PC-9 (cell line): Measurements from ENCODE around the gene PCDHGA8. TPM values are rescaled to one million over a fixed set of nuclear protein-coding genes. Genes with fewer than 3 reads are reported as not detected.

Source experiments
- BruUV-seq: library from RNA; stranded (reverse); fragments of 400-500 nt; replicated peaks from 2 replicates; lab custom pipeline; 2021; lab: Mats Ljungman, UMichigan
- CTCF ChIA-PET: fragments of 300-600 bp; sonication (Branson Sonifier 250); formaldehyde crosslinking; loops from one replicate; lab custom pipeline; 2022; ENCODE audit warnings: antibody characterized with exemption; lab: Charles Lee
- POLR2A ChIA-PET: fragments of 300-600 bp; sonication (Branson Sonifier 250); formaldehyde crosslinking; loops from one replicate; lab custom pipeline; 2022; ENCODE audit warnings: antibody characterized with exemption; ENCODE audit not compliant: unreplicated experiment; lab: Charles Lee
- DNase-seq, 2 experiments: peaks; one replicate each; pipeline versions ENCODE4 v3.0.0 to v3.0.0-alpha.2; 2015 to 2022; ENCODE audit warnings: mixed read lengths in 1 of 2
- H2AFZ ChIP-seq: fragments of 200-600 bp; sonication (generic); 2 replicates; pipeline ENCODE4 v1.8.1; 2017; ENCODE audit warnings: antibody characterized with exemption
- H3F3A ChIP-seq: fragments of 200-600 bp; sonication (generic); 2 replicates; pipeline ENCODE4 v1.8.1; 2017; ENCODE audit warnings: antibody characterized with exemption, mild to moderate bottlenecking, low read depth; ENCODE audit not compliant: insufficient read depth
- H3K27ac ChIP-seq: fragments of 200-600 bp; sonication (generic); 2 replicates; pipeline ENCODE4 v1.6.1; 2016; ENCODE audit warnings: mixed run types
- H3K27me3 ChIP-seq: fragments of 200-600 bp; sonication (generic); 2 replicates; pipeline ENCODE4 v1.6.1; 2016; ENCODE audit warnings: low read depth, mixed run types; ENCODE audit not compliant: insufficient read depth
- H3K36me3 ChIP-seq: fragments of 200-600 bp; sonication (generic); 2 replicates; pipeline ENCODE4 v1.6.1; 2016; ENCODE audit warnings: low read depth, mixed run types
- H3K4me1 ChIP-seq: fragments of 200-600 bp; sonication (generic); replicated peaks from 2 replicates; pipeline ENCODE4 v1.6.1; 2016; ENCODE audit warnings: mixed run types; ENCODE audit not compliant: insufficient read depth
- H3K4me2 ChIP-seq: fragments of 200-600 bp; sonication (generic); 2 replicates; pipeline ENCODE4 v1.6.1; 2017; ENCODE audit warnings: mixed run types
- H3K4me3 ChIP-seq: fragments of 200-600 bp; sonication (generic); 2 replicates; pipeline ENCODE4 v1.6.1; 2016; ENCODE audit warnings: mixed run types
- H3K79me2 ChIP-seq: fragments of 200-600 bp; sonication (generic); 2 replicates; pipeline ENCODE4 v1.6.1; 2017; ENCODE audit warnings: low read depth, mixed run types
- H3K9me2 ChIP-seq: fragments of 200-600 bp; sonication (generic); 2 replicates; pipeline ENCODE4 v1.8.1; 2017; ENCODE audit warnings: mild to moderate bottlenecking; ENCODE audit not compliant: insufficient read depth
- H3K9me3 ChIP-seq: fragments of 200-600 bp; sonication (generic); 2 replicates; pipeline ENCODE4 v1.8.1; 2016; ENCODE audit warnings: low read depth; ENCODE audit not compliant: insufficient read depth
- H4K20me1 ChIP-seq: fragments of 200-600 bp; sonication (generic); 2 replicates; pipeline ENCODE4 v1.8.1; 2017; ENCODE audit not compliant: insufficient read depth
- EZH2 ChIP-seq: fragments of 200-600 bp; sonication (generic); IDR thresholded peaks from 2 replicates; pipeline ENCODE4 v1.8.0; 2017; ENCODE audit warnings: antibody characterized with exemption, low read depth
- intact Hi-C: fragments of 100-400 bp; cut with micrococcal nuclease; formaldehyde crosslinking; loops from one replicate; pipeline ENCODE4 v1.10.0; 2022; ENCODE audit not compliant: unreplicated experiment
- total RNA-seq: library from RNA; stranded (reverse); gene quantifications from 2 replicates; pipeline ENCODE4 v1.2.3, GENCODE V29; 2021
- TF ChIP-seq, protein P1 (sequence below): fragments of 200-600 bp; sonication (generic); conservative IDR thresholded peaks from 2 replicates; pipeline ENCODE4 v1.6.1; 2017; ENCODE audit warnings: mixed run types, antibody characterized with exemption, mild to moderate bottlenecking, moderate library complexity

PCDHGA8 gene
- total RNA-seq, 1 experiment from 2014 or later = not detected

DNA sequence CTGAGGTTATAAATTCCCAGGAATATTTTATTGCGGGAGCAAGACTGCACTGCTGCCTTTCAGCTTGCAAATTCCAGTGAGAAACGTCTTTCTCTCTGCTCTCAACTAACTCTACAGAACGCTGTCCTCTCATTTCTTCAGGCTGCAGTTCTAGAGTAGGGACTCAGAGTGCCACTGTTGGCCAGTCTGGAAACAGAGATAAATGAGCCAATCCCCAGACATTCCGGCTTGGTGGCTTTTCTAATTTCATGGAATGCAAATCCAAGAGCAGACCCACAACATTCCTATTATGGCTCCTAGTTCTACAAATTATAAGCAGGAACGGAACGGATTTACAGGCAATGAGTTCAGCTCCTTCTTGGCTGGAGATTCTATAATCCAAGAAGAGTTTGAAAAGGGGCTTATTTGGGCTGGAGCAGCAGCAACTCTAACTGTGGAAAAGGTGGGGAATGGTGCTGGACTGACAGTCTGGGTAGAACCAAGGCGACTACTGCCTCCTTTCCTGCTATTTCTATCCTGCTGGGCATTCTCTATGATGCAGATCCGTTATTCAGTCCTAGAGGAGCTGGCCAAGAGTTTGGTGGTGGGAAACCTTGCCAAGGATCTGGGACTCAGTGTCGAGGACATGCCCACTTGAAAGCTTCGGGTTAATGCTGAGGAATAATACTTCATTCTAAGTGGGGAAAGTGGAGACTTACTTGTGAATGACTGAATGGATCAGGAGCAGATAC lies 47.1 kb downstream of the PCDHGA8 start:
- Histone ChIP-seq H3K4me2 (no peak overlapping the region), H3K36me3 (no peaks in the 10 kb centered on the region), H3F3A (no peaks in the 10 kb centered on the region), H4K20me1 (no peaks in the 10 kb centered on the region), H3K27me3 (peaks cover 27% of the 10 kb centered on the region; the same call in 1 of the 2 replicates), H3K9me2 (no peaks in the 10 kb centered on the region), H3K27ac (no peak overlapping the region), H3K9me3 (no peaks in the 10 kb centered on the region), H3K4me1 (no peaks in the 10 kb centered on the region), H3K4me3 (no peak overlapping the region), H3K79me2 (no peaks in the 10 kb centered on the region), H2AFZ (0 out of 2 replicates have a peak overlapping the region, but pooled peaks have one; percentile 55)
- no TSS peak for BruUV-seq
- ChIA-PET CTCF (interaction anchor here (0.6 to 0.7 kb wide), 2 partner anchors 51 to 116 kb away, joined by 3 to 5 read pairs; no protein-coding TSS in a partner anchor), POLR2A (no interaction called here)
- intact Hi-C loops = no loop called here
- TF ChIP-seq, protein P1, sequence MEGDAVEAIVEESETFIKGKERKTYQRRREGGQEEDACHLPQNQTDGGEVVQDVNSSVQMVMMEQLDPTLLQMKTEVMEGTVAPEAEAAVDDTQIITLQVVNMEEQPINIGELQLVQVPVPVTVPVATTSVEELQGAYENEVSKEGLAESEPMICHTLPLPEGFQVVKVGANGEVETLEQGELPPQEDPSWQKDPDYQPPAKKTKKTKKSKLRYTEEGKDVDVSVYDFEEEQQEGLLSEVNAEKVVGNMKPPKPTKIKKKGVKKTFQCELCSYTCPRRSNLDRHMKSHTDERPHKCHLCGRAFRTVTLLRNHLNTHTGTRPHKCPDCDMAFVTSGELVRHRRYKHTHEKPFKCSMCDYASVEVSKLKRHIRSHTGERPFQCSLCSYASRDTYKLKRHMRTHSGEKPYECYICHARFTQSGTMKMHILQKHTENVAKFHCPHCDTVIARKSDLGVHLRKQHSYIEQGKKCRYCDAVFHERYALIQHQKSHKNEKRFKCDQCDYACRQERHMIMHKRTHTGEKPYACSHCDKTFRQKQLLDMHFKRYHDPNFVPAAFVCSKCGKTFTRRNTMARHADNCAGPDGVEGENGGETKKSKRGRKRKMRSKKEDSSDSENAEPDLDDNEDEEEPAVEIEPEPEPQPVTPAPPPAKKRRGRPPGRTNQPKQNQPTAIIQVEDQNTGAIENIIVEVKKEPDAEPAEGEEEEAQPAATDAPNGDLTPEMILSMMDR = no peak
- TF ChIP-seq EZH2 = no peak
- peak in 1 of 2 experiments; percentile 6 for DNase-seq

- ChIA-PET POLR2A (no interaction called here), CTCF (no interaction called here)
- BruUV-seq = no TSS peak
- Histone ChIP-seq H3K4me2 (no peak overlapping the region), H3K79me2 (no peaks in the 10 kb centered on the region), H3K9me3 (no peaks in the 10 kb centered on the region), H4K20me1 (no peaks in the 10 kb centered on the region), H3K27ac (no peak overlapping the region), H3K4me1 (no peaks in the 10 kb centered on the region), H3K27me3 (peaks cover 23% of the 10 kb centered on the region; the same call in 1 of the 2 replicates), H3K4me3 (no peak overlapping the region), H3F3A (no peaks in the 10 kb centered on the region), H3K36me3 (no peaks in the 10 kb centered on the region), H2AFZ (no peak overlapping the region), H3K9me2 (no peaks in the 10 kb centered on the region)
- no peak for TF ChIP-seq EZH2
- TF ChIP-seq, protein P1 = no peak
- intact Hi-C loops = no loop called here
- DNase-seq = no peak
Measured at GRCh38 chr5:141440341-141440740, 47.9 kb downstream of the PCDHGA8 start.

DNA sequence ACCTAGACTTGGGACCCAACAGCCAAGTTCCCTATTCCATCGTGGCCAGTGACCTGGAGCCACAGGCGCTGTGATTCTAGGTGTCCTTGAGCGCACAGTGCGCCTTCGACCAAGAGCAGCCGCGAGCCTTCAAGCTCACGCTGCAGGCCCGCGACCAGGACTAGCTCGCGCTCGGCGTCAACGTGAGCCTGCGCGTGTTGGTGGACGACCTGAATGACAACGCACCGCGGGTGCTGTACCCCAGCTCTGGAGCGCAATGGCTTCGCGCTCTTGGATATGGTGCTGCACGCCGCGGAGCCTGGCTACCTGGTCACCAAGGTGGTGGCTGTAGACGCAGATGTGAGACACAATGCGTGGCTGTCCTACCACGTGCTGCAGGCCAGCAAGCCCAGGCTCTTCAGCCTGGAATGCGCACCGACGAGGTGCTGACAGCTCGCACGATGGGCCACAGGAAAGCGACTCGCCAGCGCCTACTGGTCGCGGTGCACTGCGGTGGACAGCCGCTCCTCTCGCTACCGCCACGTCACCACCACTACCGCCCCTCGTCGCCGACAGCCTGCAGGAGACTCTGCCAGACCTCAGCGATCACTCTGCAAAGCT lies 49.2 kb downstream of the PCDHGA8 start:
- POLR2A ChIA-PET = no interaction called here
- Histone ChIP-seq H3K9me2 (no peaks in the 10 kb centered on the region), H3K27ac (no peak overlapping the region), H3K4me1 (no peaks in the 10 kb centered on the region), H3K27me3 (0 out of 2 replicates have a peak, but pooled peaks cover 12% of the 10 kb centered on the region), H3K36me3 (no peaks in the 10 kb centered on the region), H3K9me3 (no peaks in the 10 kb centered on the region), H3K4me3 (no peak overlapping the region), H3K79me2 (no peaks in the 10 kb centered on the region), H3F3A (no peaks in the 10 kb centered on the region), H4K20me1 (no peaks in the 10 kb centered on the region), H3K4me2 (no peak overlapping the region), H2AFZ (no peak overlapping the region)
- no peak for DNase-seq
- BruUV-seq = no TSS peak
- intact Hi-C loops = no loop called here
- CTCF ChIA-PET = no interaction called here
- no peak for TF ChIP-seq EZH2
- TF ChIP-seq, protein P1 = no peak

Other genes with a start within 250 kb of the PCDHGA8 start
- not detected in 2 replicates for gene PCDHB6, start 242.6 kb upstream of the PCDHGA8 start, total RNA-seq
- gene PCDHB7, start 220.0 kb upstream of the PCDHGA8 start, total RNA-seq = not detected in 2 replicates
- not detected in 2 replicates for gene PCDHB8, start 214.8 kb upstream of the PCDHGA8 start, total RNA-seq
- gene PCDHB16, start 210.2 kb upstream of the PCDHGA8 start, total RNA-seq = not detected in 2 replicates
- not detected in 2 replicates for gene PCDHB9, start 205.5 kb upstream of the PCDHGA8 start, total RNA-seq
- not detected in 2 replicates for gene PCDHB10, start 200.3 kb upstream of the PCDHGA8 start, total RNA-seq
- gene PCDHB11, start 193.0 kb upstream of the PCDHGA8 start, total RNA-seq = not detected in 2 replicates
- not detected in 2 replicates for gene PCDHB12, start 183.9 kb upstream of the PCDHGA8 start, total RNA-seq
- not detected in 2 replicates for gene PCDHB13, start 178.7 kb upstream of the PCDHGA8 start, total RNA-seq
- 0.07 TPM in 1 of 2 replicates, not detected in the other for gene PCDHB14, start 169.3 kb upstream of the PCDHGA8 start, total RNA-seq
- not detected in 2 replicates for gene PCDHB15, start 147.2 kb upstream of the PCDHGA8 start, total RNA-seq
- gene SLC25A2, start 88.6 kb upstream of the PCDHGA8 start, total RNA-seq = 0.33 and 0.55 TPM in 2 replicates
- 56.1 and 57.6 TPM in 2 replicates for gene TAF7, start 71.8 kb upstream of the PCDHGA8 start, total RNA-seq
- gene PCDHGA1, start 62.1 kb upstream of the PCDHGA8 start, total RNA-seq = 0.07 TPM in 1 of 2 replicates, not detected in the other
- gene PCDHGA2, start 53.9 kb upstream of the PCDHGA8 start, total RNA-seq = 0.11 and 0.13 TPM in 2 replicates
- not detected in 2 replicates for gene PCDHGA3, start 48.8 kb upstream of the PCDHGA8 start, total RNA-seq
- gene PCDHGB1, start 42.5 kb upstream of the PCDHGA8 start, total RNA-seq = not detected in 2 replicates
- not detected in 2 replicates for gene PCDHGA4, start 37.6 kb upstream of the PCDHGA8 start, total RNA-seq
- 0.28 and 0.33 TPM in 2 replicates for gene PCDHGB2, start 32.6 kb upstream of the PCDHGA8 start, total RNA-seq
- gene PCDHGA5, start 28.5 kb upstream of the PCDHGA8 start, total RNA-seq = 0.13 and 0.20 TPM in 2 replicates
- not detected in 2 replicates for gene PCDHGB3, start 22.4 kb upstream of the PCDHGA8 start, total RNA-seq
- 0.17 TPM in 1 of 2 replicates, not detected in the other for gene PCDHGA6, start 18.7 kb upstream of the PCDHGA8 start, total RNA-seq
- gene PCDHGA7, start 9.9 kb upstream of the PCDHGA8 start, total RNA-seq = not detected in 2 replicates
- gene PCDHGB4, start 4.9 kb upstream of the PCDHGA8 start, total RNA-seq = not detected in 2 replicates
- not detected in 2 replicates for gene PCDHGB5, start 5.3 kb downstream of the PCDHGA8 start, total RNA-seq
- gene PCDHGA9, start 10.1 kb downstream of the PCDHGA8 start, total RNA-seq = not detected in 2 replicates
- not detected in 2 replicates for gene PCDHGB6, start 15.4 kb downstream of the PCDHGA8 start, total RNA-seq
- 0.13 and 0.15 TPM in 2 replicates for gene PCDHGA10, start 20.4 kb downstream of the PCDHGA8 start, total RNA-seq
- gene PCDHGB7, start 25.0 kb downstream of the PCDHGA8 start, total RNA-seq = 0.13 and 0.17 TPM in 2 replicates
- 0.18 and 0.22 TPM in 2 replicates for gene PCDHGA11, start 28.4 kb downstream of the PCDHGA8 start, total RNA-seq
- gene PCDHGA12, start 37.9 kb downstream of the PCDHGA8 start, total RNA-seq = not detected in 2 replicates
- gene PCDHGC3, start 83.3 kb downstream of the PCDHGA8 start, total RNA-seq = 0.50 and 0.53 TPM in 2 replicates
- gene PCDHGC4, start 92.4 kb downstream of the PCDHGA8 start, total RNA-seq = not detected in 2 replicates
- not detected in 2 replicates for gene PCDHGC5, start 96.4 kb downstream of the PCDHGA8 start, total RNA-seq
- 148 and 157 TPM in 2 replicates for gene DIAPH1, start 226.4 kb downstream of the PCDHGA8 start, total RNA-seq
- gene HDAC3, start 244.2 kb downstream of the PCDHGA8 start, total RNA-seq = 76.0 and 87.0 TPM in 2 replicates
- 3.3 and 5.0 TPM in 2 replicates for gene RELL2, start 244.4 kb downstream of the PCDHGA8 start, total RNA-seq